SK-N-SH treated with all-trans-retinoic acid at 6 μM for 48 hours (cell line): ENCODE results near the gene NACA2.

Source experiments
- ATAC-seq: fragments of 200-7000 bp; cut with Tn5 transposase; 3 replicates; pipeline ENCODE4 v1.9.1; 2020; ENCODE audit warnings: mild to moderate bottlenecking, moderate library complexity
- ARNTL ChIP-seq: fragments of 450-650 bp; formaldehyde crosslinking; IDR thresholded peaks from 2 replicates; pipeline ENCODE4 v1.5.0; 2020; ENCODE audit warnings: low read depth, mild to moderate bottlenecking, moderate library complexity, borderline replicate concordance
- BACH2 ChIP-seq: fragments of 250-450 bp; sonication (Bioruptor Pico); IDR thresholded peaks from 2 replicates; pipeline ENCODE4 v1.9.0; 2021; ENCODE audit warnings: mild to moderate bottlenecking, borderline replicate concordance
- CREB5 ChIP-seq: fragments of 250-450 bp; sonication (Bioruptor Pico); IDR thresholded peaks from 2 replicates; pipeline ENCODE4 v1.5.1; 2020; ENCODE audit warnings: low read depth, mild to moderate bottlenecking, moderate library complexity
- CSDC2 ChIP-seq: fragments of 250-450 bp; sonication (Bioruptor Pico); IDR thresholded peaks from 2 replicates; pipeline ENCODE4 v1.5.0; 2020; ENCODE audit warnings: mild to moderate bottlenecking, moderate library complexity
- CSRNP3 ChIP-seq: fragments of 250-450 bp; sonication (Bioruptor Pico); IDR thresholded peaks from 2 replicates; pipeline ENCODE4 v1.5.1; 2021; ENCODE audit warnings: mild to moderate bottlenecking, moderate library complexity
- GLIS3 ChIP-seq: fragments of 250-450 bp; sonication (Bioruptor Pico); IDR thresholded peaks from 2 replicates; pipeline ENCODE4 v1.5.0; 2020; ENCODE audit warnings: mild to moderate bottlenecking, moderate library complexity
- ISL1 ChIP-seq: fragments of 250-450 bp; sonication (Bioruptor Pico); IDR thresholded peaks from 2 replicates; pipeline ENCODE4 v2.1.2; 2022; ENCODE audit warnings: mild to moderate bottlenecking, moderate library complexity
- OSR1 ChIP-seq: fragments of 250-450 bp; sonication (Bioruptor Pico); IDR thresholded peaks from 2 replicates; pipeline ENCODE4 v1.8.0; 2022; ENCODE audit warnings: moderate library complexity, mild to moderate bottlenecking, inconsistent platforms
- PATZ1 ChIP-seq: fragments of 250-450 bp; sonication (Bioruptor Pico); IDR thresholded peaks from 2 replicates; pipeline ENCODE4 v1.8.0; 2020; ENCODE audit warnings: mild to moderate bottlenecking, moderate library complexity, borderline replicate concordance
- POU6F1 ChIP-seq: fragments of 250-450 bp; sonication (Bioruptor Pico); IDR thresholded peaks from 2 replicates; pipeline ENCODE4 v1.8.0; 2021; ENCODE audit warnings: low read depth, mild to moderate bottlenecking, moderate library complexity, borderline replicate concordance
- PPARA ChIP-seq: fragments of 250-450 bp; sonication (Bioruptor Pico); IDR thresholded peaks from 2 replicates; pipeline ENCODE4 v1.5.0; 2020; ENCODE audit warnings: mild to moderate bottlenecking, borderline replicate concordance
- RARB ChIP-seq: fragments of 250-450 bp; sonication (Bioruptor Pico); IDR thresholded peaks from 2 replicates; pipeline ENCODE4 v1.8.0; 2021; ENCODE audit warnings: mild to moderate bottlenecking, moderate library complexity
- SNAI2 ChIP-seq: fragments of 250-450 bp; sonication (Bioruptor Pico); IDR thresholded peaks from 2 replicates; pipeline ENCODE4 v1.5.0; 2020; ENCODE audit warnings: mild to moderate bottlenecking, moderate library complexity
- TCF4 ChIP-seq: fragments of 250-450 bp; sonication (Bioruptor Pico); IDR thresholded peaks from 2 replicates; pipeline ENCODE4 v1.8.0; 2021; ENCODE audit warnings: mild to moderate bottlenecking, moderate library complexity, borderline replicate concordance
- TOX ChIP-seq: fragments of 250-450 bp; sonication (Bioruptor Pico); IDR thresholded peaks from 2 replicates; pipeline ENCODE4 v1.8.0; 2021; ENCODE audit warnings: mild to moderate bottlenecking, moderate library complexity, borderline replicate concordance
- TSHZ2 ChIP-seq: fragments of 250-450 bp; sonication (Bioruptor Pico); IDR thresholded peaks from 2 replicates; pipeline ENCODE4 v1.5.0; 2020; ENCODE audit warnings: mild to moderate bottlenecking, moderate library complexity
- ZC3H10 ChIP-seq: fragments of 250-450 bp; sonication (Bioruptor Pico); IDR thresholded peaks from 2 replicates; pipeline ENCODE4 v1.5.1; 2021; ENCODE audit warnings: mild to moderate bottlenecking, moderate library complexity
- ZFP3 ChIP-seq: fragments of 250-450 bp; sonication (Bioruptor Pico); IDR thresholded peaks from 2 replicates; pipeline ENCODE4 v1.5.0; 2020; ENCODE audit warnings: mild to moderate bottlenecking, moderate library complexity
- ZFP30 ChIP-seq: fragments of 450-650 bp; formaldehyde crosslinking; IDR thresholded peaks from 2 replicates; pipeline ENCODE4 v1.5.0; 2022; ENCODE audit warnings: mild to moderate bottlenecking, moderate library complexity
- ZNF565 ChIP-seq: fragments of 450-650 bp; formaldehyde crosslinking; conservative IDR thresholded peaks from 2 replicates; pipeline ENCODE4 v1.5.0; 2020; ENCODE audit warnings: low read depth, mild to moderate bottlenecking, moderate library complexity
- ZNF70 ChIP-seq: fragments of 450-650 bp; formaldehyde crosslinking; IDR thresholded peaks from 2 replicates; pipeline ENCODE4 v1.5.0; 2020; ENCODE audit warnings: mild to moderate bottlenecking, moderate library complexity
- ZNF8 ChIP-seq: fragments of 450-650 bp; formaldehyde crosslinking; IDR thresholded peaks from 2 replicates; pipeline ENCODE4 v1.5.0; 2020; ENCODE audit warnings: mild to moderate bottlenecking, moderate library complexity

Gene NACA2

GRCh38 chr17:61547113-61547512 is 43.9 kb downstream of the NACA2 start:
- ATAC-seq = no peak
- no peak for TF ChIP-seq CSRNP3
- no peak for TF ChIP-seq ZC3H10
- TF ChIP-seq CREB5 (CRISPR knock-in tag) = no peak
- TF ChIP-seq TOX (CRISPR knock-in tag) = no peak
- no peak for TF ChIP-seq SNAI2 (CRISPR knock-in tag)
- TF ChIP-seq CSDC2 (CRISPR knock-in tag) = no peak
- no peak for TF ChIP-seq TSHZ2 (CRISPR knock-in tag)
- TF ChIP-seq ZNF70 (CRISPR knock-in tag) = no peak
- no peak for TF ChIP-seq PPARA
- TF ChIP-seq OSR1 (CRISPR knock-in tag) = no peak
- TF ChIP-seq TCF4 = no peak
- no peak for TF ChIP-seq PATZ1 (CRISPR knock-in tag)
- no peak for TF ChIP-seq ZFP3
- no peak for TF ChIP-seq RARB
- TF ChIP-seq BACH2 (CRISPR knock-in tag) = no peak
- TF ChIP-seq ISL1 (CRISPR knock-in tag) = no peak
- TF ChIP-seq ARNTL (CRISPR knock-in tag) = no peak
- TF ChIP-seq ZNF8 (CRISPR knock-in tag) = no peak
- no peak for TF ChIP-seq ZNF565
- no peak for TF ChIP-seq ZFP30 (CRISPR knock-in tag)

- ATAC-seq = no peak
- TF ChIP-seq ZNF565 (no peak), ARNTL (CRISPR knock-in tag) (no peak), PPARA (no peak), POU6F1 (CRISPR knock-in tag) (no peak), OSR1 (CRISPR knock-in tag) (no peak), TOX (CRISPR knock-in tag) (no peak), GLIS3 (no peak), TCF4 (no peak), SNAI2 (CRISPR knock-in tag) (no peak), BACH2 (CRISPR knock-in tag) (no peak), RARB (no peak), TSHZ2 (CRISPR knock-in tag) (no peak), PATZ1 (CRISPR knock-in tag) (no peak), ZC3H10 (no peak), ZNF70 (CRISPR knock-in tag) (no peak), ISL1 (CRISPR knock-in tag) (no peak), ZNF8 (CRISPR knock-in tag) (no peak), ZFP3 (no peak), CREB5 (CRISPR knock-in tag) (no peak)
Measured at GRCh38 chr17:61545335-61545938, 45.6 kb downstream of the NACA2 start.
